Transverse colon (tissue), 4 donors: ENCODE data around the gene SCN9A. TPM values are rescaled to one million over a fixed set of nuclear protein-coding genes. Genes with fewer than 3 reads are reported as not detected.

Experiments
- DNase-seq: peaks from one replicate; pipeline ENCODE4 v3.0.0-alpha.2; 2019
- H3K27ac ChIP-seq, 4 donors: fragments of 200-600 bp; sonication (generic); 2 replicates each; pipeline ENCODE4 v1.5.1; 2016 to 2018; ENCODE audit warnings: inconsistent platforms in 4 of 4
- H3K27me3 ChIP-seq: fragments of 200-600 bp; sonication (generic); 2 replicates; pipeline ENCODE4 v1.5.1; 2017; ENCODE audit warnings: inconsistent platforms
- H3K36me3 ChIP-seq, 4 donors: fragments of 200-600 bp; sonication (generic); 2 replicates each; pipeline ENCODE4 v1.5.1; 2017 to 2019; ENCODE audit warnings: inconsistent platforms in 4 of 4
- H3K4me1 ChIP-seq, 4 donors: fragments of 200-600 bp; sonication (generic); 2 replicates each; pipeline ENCODE4 v1.5.1; 2017 to 2020; ENCODE audit warnings: inconsistent platforms in 4 of 4
- H3K4me3 ChIP-seq, 4 donors: fragments of 200-600 bp; sonication (generic); 1 replicate in 1 of 4; 2 replicates in 3 of 4; pipeline versions ENCODE4 v1.5.1 to v1.6.1; 2017 to 2019; ENCODE audit warnings: inconsistent platforms in 4 of 4
- H3K9me3 ChIP-seq, 2 donors: fragments of 200-600 bp; sonication (generic); 2 replicates each; pipeline ENCODE4 v1.5.1; 2017 to 2019; ENCODE audit warnings: inconsistent platforms in 2 of 2
- CTCF ChIP-seq, 5 experiments: fragments of 200-600 bp in 3 of 5; fragments of 450-650 bp in 2 of 5; sonication (generic) in 3 of 5; IDR thresholded peaks; 1 replicate in 2 of 5; 2 replicates in 3 of 5; pipeline ENCODE4 v1.5.1; 2016 to 2017; ENCODE audit warnings: antibody characterized with exemption in 5 of 5, inconsistent platforms in 3 of 5, mild to moderate bottlenecking in 2 of 5, moderate library complexity in 1 of 5
- EP300 ChIP-seq: sonication (generic); formaldehyde crosslinking; IDR thresholded peaks from one replicate; pipeline ENCODE4 v1.6.1; 2017; ENCODE audit warnings: antibody characterized with exemption, low read depth
- POLR2A ChIP-seq: fragments of 450-650 bp; IDR thresholded peaks from one replicate; pipeline ENCODE4 v1.6.1; 2016; ENCODE audit warnings: antibody characterized with exemption, mild to moderate bottlenecking, moderate library complexity
- POLR2AphosphoS5 ChIP-seq, 3 donors: sonication (generic); formaldehyde crosslinking; IDR thresholded peaks; one replicate each; pipeline ENCODE4 v1.6.1; 2016; ENCODE audit warnings: antibody characterized with exemption in 3 of 3
- WGBS, 2 donors: methylation state at CpG; one replicate each; pipeline ENCODE4 v1.1.5; 2018; ENCODE audit warnings: low coverage in 1 of 2; 5-methylcytosine and 5-hydroxymethylcytosine counted together
- in situ Hi-C, 4 donors: fragments of 200-750 bp; cut with MboI; loops; one replicate each; pipeline versions ENCODE4 v1.15.0 to v1.15.1; 2017; ENCODE audit warnings: low sequenced_read_pairs in 3 of 4, low pct_ligation_motif_present in 1 of 4, low pct_unique_long_range_greater_than_20kb in 1 of 4
- intact Hi-C: fragments of 100-400 bp; cut with DNase I; formaldehyde crosslinking; loops from one replicate; pipeline ENCODE4 v1.15.1; 2023; ENCODE audit warnings: low total_unique reads
- total RNA-seq, 4 donors: library from RNA; depleted of rRNA; stranded (reverse); fragments of >200 nt; gene quantifications; one replicate each; pipeline ENCODE4 v1.1.0, GENCODE V29; 2016

The SCN9A gene
- total RNA-seq, 4 donors from 2014 or later = 13.1 to 35.8 (median 24.5) TPM

GRCh38 chr2:166278856-166279255, 96.9 kb downstream of the SCN9A start:
- Histone ChIP-seq H3K27me3 (no peaks in the 10 kb centered on the region), H3K4me3 (no peak overlapping the region), H3K36me3 (no peaks in the 10 kb centered on the region), H3K4me1 (no peaks in the 10 kb centered on the region), H3K27ac (no peak overlapping the region), H3K9me3 (no peaks in the 10 kb centered on the region)
- in situ Hi-C loops = no loop called here
- TF ChIP-seq EP300 = no peak
- no peak for TF ChIP-seq POLR2AphosphoS5 (IDR thresholded peaks at IDR 0.05)
- TF ChIP-seq CTCF (IDR thresholded peaks at IDR 0.05) = no peak
- TF ChIP-seq POLR2A = no peak
- intact Hi-C loops = no loop called here
- 79 to 94% methylated on average over 3 to 4 of the region's 4 CpGs for WGBS, 2 donors
- DNase-seq = no peak

GRCh38 chr2:166270376-166270775, 105.4 kb downstream of the SCN9A start:
- in situ Hi-C loops (no loop called here), intact Hi-C loops (no loop called here)
- no peak for DNase-seq
- no peak overlapping the region for H3K4me3 ChIP-seq
- no peak overlapping the region for H3K27ac ChIP-seq
- no peaks in the 10 kb centered on the region for H3K36me3 ChIP-seq
- H3K27me3 ChIP-seq = no peaks in the 10 kb centered on the region
- no peaks in the 10 kb centered on the region for H3K9me3 ChIP-seq
- peaks cover 0 to 11% (median 0%) of the 10 kb centered on the region in 4 donors for H3K4me1 ChIP-seq
- WGBS, 2 donors = 85 to 93% methylated on average over 6 of the region's 6 CpGs
- TF ChIP-seq POLR2A (no peak), POLR2AphosphoS5 (IDR thresholded peaks at IDR 0.05) (no peak), CTCF (IDR thresholded peaks at IDR 0.05) (no peak), EP300 (no peak)

GRCh38 chr2:166269322-166269721, 106.4 kb downstream of the SCN9A start:
- Histone ChIP-seq H3K4me1 (peaks cover 0 to 11% (median 0%) of the 10 kb centered on the region in 4 donors), H3K27ac (no peak overlapping the region), H3K4me3 (no peak overlapping the region), H3K36me3 (no peaks in the 10 kb centered on the region), H3K27me3 (no peaks in the 10 kb centered on the region), H3K9me3 (no peaks in the 10 kb centered on the region)
- DNase-seq = no peak
- intact Hi-C loops (no loop called here), in situ Hi-C loops (no loop called here)
- TF ChIP-seq EP300 (no peak), POLR2AphosphoS5 (IDR thresholded peaks at IDR 0.05) (no peak), POLR2A (no peak), CTCF (IDR thresholded peaks at IDR 0.05) (no peak)

GRCh38 chr2:166257859-166258258, 117.9 kb downstream of the SCN9A start:
- H3K4me3 ChIP-seq = no peak overlapping the region
- H3K9me3 ChIP-seq = no peaks in the 10 kb centered on the region
- H3K27ac ChIP-seq = no peak overlapping the region
- DNase-seq = no peak
- H3K27me3 ChIP-seq = no peaks in the 10 kb centered on the region
- H3K36me3 ChIP-seq = no peaks in the 10 kb centered on the region
- no peak for TF ChIP-seq EP300
- in situ Hi-C loops (no loop called here), intact Hi-C loops (no loop called here)
- H3K4me1 ChIP-seq = no peaks in the 10 kb centered on the region

- Histone ChIP-seq H3K4me3 (no peak overlapping the region), H3K27me3 (no peaks in the 10 kb centered on the region), H3K4me1 (no peaks in the 10 kb centered on the region), H3K27ac (no peak overlapping the region), H3K9me3 (no peaks in the 10 kb centered on the region), H3K36me3 (no peaks in the 10 kb centered on the region)
- TF ChIP-seq POLR2AphosphoS5 (IDR thresholded peaks at IDR 0.05) (no peak), POLR2A (no peak), EP300 (no peak), CTCF (IDR thresholded peaks at IDR 0.05) (no peak)
- WGBS, 2 donors = 94 to 100% methylated on average over 1 of the region's 1 CpG
- in situ Hi-C loops (no loop called here), intact Hi-C loops (no loop called here)
- no peak for DNase-seq
Measured at GRCh38 chr2:166256896-166257295, 118.8 kb downstream of the SCN9A start.
